NCI-H82 treated with DMSO at 0.1 percent for 48 hours (cell line): ENCODE data around the gene AOAH.

Experiments used
- DNase-seq: peaks from one replicate; lab custom pipeline; 2025; ENCODE audit not compliant: unreplicated experiment; lab: John Stamatoyannopoulos, UW

Gene AOAH

DNA sequence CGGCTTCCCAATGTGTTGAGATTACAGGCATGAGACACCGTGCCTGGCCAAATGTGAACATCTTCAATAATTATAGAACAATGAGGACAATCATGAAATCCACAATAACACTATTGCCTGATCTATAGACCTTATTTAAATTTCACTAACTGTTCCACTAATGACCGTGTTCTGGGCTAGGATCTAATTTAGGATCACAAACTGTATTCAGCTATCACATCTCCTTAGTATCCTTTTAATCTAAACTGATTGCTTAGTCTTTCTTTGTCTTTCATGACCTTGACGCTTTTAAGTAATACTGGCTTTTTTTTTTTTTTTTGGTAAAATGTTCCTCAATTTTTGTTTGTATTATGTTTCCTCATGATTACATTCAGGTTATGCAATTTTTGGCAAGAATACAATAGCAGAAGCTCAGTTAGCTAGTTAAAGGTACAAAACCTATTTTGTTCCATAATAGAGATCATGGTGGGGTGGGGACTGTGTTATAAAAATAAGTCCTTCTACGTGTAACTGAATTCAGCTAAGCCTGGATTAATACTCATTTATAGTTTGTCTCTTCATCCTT is 158.4 kb downstream of the AOAH start:
- DNase-seq: no peak

DNA sequence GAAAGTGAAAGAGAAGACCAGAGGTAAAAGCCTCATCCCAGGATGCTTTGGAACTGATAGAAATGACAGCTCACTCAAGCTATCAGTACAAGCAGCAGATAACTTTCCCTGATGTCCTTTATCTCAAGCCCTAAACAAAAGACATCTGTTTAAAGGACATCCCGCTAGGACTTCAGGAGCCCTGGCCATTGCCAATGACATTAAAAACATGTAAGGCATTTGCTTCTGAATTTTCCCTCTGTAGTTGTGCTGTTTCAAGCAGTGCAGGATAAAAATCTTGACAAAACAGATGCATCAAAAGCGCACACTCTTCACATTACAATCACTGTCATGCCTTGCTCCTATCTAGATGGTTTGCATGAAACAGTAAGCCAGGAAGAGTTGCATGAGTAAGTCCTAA is 159.8 kb downstream of the AOAH start:
- no peak for DNase-seq

DNA sequence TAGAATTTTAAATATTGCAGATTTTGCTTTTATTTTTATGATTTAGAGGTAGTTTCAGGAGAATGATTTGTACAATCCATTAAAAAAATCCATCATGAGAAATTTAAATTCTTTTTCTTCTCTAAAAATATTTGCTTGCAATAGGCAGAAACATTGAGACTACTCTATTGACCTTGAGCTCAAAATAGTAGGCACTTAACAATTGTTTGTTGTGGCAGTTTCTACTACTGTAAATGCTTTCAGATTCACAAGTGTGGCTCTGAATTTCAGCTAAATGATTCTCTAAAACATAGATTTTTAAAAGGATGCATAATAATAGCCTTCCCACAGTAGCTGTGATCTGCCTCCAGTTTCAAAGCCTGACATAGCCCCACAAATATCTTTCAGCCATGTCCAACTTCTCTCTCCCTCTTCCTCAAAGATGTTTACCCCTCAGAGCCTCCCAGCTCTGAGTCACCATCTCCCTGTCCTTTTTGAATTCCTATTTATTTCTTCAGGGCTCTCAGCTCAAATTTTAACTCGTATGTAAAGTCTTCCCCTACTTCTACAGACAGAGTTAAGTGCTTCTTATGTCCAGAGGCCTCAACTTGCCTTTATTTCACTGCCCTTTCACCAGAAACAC is 160.5 kb downstream of the AOAH start:
- no peak for DNase-seq

DNA sequence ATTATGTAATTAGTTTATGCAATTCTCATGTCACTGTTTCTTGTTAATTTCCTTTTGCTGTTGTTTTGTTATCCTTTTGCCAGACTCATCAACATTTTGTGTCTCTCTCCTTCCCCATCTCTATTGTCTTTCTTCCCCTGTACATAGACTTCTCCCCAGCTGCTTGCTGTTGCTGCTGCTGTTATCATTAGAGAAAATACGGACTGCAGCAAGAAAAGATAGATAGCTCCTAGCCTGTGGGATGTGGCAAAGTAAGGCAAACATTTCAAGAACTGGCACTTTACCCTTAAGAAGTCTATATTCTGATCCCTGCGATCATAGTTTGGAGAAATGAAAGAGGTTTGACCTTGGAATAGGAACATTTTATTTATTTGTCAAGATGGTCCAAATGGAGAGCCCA is 162.2 kb downstream of the AOAH start:
- no peak for DNase-seq

DNA sequence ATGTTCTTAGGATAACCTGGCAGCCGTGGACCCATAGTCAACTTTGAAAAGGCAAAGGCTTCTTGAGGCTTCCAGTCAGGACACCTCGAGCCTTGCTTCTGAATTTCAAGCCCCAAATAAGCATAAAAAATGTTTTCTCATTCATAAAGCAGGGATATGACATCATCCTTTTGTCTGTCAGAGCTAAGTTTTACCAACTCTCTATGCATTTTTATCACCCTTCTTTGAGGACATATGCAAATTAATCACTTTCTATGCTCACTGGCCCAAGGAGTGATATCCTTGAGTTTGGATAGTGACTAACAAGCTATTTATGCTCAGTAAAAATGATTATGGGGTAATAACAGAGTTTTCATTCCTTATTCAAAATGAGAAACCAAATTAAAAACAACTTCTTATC is 175.3 kb downstream of the AOAH start:
- DNase-seq: no peak

DNA sequence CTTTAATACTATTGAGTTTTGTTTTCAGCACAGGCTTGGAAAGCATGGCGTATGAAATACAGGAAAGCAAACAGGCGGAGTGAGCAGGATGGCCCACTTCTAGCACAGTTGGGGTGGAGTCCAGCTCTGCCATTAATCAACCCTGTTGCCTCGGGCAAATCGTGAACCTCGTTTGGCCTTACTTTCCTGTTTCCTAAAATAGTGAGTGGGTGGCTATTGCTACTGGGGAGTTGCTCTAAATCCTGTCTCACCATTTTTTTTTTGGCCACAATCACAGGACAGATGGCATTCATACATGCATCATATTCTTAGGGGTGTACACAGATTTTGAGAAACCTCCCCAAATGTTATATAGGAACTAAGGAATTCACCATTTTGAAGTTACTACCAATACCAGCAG is 176.9 kb downstream of the AOAH start:
- no peak for DNase-seq

DNA sequence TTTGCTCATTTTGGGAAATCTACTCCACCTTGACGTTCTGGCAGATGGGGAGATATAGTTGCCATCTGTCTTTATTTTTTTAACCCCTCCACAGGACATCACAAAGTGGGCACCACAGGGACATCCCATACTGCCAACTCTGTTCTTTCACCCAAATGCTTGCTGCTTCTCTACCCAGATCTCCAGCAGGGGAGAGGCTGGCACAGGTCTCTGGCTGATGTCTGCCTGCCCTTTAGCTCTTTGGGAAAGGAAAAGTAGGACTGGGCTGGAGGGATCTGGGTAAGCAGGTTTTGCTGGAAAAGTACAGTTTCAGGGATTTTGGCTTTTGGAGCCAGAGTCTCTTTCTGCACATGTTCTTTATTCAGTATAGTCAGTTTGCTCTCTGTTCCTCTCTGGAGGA is 178.0 kb downstream of the AOAH start:
- DNase-seq: no peak

DNA sequence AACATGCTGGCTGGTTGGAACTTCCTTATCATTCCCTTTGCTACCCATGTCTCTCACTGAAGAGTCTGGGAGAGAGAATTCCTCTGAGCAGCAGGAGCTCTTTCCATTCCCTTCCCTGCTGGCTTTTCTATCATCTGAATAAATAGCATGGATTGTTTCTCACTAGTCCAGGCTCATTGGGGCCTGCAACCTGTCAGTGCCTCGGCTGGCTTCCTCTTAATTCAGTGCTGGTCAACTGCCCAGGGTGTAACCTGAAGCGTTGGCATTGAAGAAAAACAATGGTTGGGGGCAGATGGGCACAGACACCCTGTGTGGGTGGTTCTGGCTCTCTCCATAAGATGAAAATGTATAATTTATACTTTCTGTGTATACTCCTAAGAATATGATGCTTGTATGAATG is 179.0 kb downstream of the AOAH start:
- DNase-seq: no peak

DNA sequence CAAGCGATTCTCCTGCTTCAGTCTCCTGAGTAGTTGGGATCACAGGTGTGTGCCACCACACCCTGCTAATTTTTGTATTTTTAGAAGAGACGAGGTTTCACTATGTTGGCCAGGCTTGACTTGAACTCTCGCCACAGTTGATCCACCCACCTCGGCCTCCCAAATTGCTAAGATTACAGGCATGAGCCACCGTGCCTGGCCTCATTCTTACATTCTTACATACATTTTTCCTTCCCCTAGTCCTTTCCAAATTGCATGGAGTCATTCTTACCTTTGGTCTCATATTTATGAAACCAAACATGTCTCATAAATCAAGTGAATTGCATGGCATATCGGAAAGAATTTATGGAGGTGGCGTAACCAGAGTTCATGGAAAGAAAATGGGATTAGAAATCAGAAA is 186.2 kb downstream of the AOAH start:
- no peak for DNase-seq

DNA sequence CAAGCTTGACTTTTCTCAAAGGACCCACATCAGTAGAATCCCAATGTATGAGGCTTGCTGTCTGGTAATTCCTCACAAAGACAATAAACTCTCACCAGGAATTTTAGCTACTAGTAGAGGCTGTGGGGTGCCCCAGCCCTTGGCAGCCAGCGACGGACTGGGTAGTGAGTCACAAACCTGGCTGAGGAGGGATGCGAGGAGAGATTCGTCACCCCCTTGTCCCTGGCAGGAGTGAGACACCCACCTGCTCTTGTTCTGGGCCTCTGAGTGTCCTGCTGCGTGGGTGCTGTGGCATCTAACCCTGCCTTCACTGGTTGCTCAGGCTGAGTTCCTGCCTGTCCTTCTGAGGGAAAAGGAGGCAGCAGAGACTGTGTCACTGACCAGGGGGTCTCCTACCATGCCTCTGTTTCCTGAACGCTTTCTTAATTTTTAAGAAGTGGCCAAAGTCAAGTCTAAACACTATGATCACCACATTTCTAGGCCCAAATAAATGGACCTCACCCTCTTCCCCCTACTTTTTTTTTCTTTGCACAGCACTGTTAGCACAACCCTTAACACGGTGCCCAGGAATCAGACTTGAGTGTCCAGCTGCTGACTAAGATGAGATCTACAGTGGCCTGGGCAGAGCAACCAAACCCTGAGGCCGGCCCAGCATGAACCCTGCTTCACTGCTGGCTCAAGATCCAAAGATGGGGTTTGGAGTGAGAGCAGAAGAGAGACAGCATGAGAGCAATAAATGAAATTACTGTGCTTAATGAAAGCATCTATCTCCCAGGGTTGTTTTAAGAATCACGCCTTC is 188.2 kb downstream of the AOAH start:
- no peak for DNase-seq

DNA sequence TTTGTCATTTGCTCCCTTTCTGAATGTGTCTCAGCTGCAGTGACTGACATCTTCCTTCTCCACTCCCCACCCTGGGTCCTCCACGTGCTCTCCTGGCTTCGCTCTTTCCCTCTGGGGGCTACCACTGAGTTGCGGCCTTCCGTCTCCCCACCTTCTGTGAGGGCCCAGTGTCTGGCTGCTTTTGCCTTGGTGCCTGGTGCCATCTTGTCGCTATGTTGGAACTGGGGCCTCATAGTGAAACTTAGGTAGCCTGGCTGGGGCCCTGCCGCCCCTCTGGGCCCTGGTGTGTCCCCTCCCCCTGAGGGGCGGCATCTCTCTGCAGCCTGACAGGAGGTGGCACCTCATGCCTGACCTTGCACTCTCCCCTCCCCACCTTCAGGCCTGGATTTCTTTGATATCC is 190.6 kb downstream of the AOAH start:
- no peak for DNase-seq

DNA sequence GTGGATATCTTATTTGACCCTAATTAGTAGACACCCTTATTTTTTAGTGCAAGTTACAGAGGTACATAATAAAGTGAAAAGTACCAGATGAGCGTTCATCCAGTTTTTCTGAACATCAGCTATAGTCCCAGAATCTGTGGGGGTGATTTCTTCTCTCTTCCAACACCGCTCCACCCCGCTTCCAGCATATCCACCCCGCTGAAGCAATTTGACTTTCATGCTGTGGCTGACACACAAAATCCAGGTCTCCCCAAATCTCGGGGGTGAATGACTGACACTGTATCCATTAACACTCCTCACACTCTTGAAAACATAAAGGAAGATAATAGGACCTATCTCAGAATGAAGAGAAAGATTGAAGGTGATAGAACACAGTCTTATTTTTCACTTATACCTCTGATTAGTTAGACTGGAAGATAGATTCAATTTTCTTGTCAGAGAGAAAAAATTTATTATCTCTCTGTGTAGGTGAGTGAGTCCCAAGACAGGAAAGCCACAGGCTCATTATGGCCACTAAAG is 191.3 kb downstream of the AOAH start:
- no peak for DNase-seq

DNA sequence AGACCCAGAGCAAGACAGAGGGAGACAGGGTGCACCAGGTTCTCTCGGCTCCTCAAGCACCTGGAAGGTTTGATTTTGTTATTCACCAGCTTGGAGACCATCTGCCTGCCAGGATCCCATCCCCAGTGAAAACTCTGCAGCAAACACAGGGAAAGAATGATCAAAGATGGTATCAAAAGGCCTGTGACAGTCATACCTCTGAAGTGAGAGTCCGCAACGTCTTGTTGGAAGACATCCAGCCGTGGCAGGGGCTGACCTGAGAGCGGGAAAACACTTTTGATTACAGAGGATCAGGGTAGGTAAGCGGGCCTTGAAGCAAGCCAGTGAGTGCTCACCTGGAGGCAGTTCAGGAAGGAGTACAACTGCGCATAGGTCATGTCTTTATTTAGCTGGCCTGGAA is 192.3 kb downstream of the AOAH start:
- no peak for DNase-seq

DNA sequence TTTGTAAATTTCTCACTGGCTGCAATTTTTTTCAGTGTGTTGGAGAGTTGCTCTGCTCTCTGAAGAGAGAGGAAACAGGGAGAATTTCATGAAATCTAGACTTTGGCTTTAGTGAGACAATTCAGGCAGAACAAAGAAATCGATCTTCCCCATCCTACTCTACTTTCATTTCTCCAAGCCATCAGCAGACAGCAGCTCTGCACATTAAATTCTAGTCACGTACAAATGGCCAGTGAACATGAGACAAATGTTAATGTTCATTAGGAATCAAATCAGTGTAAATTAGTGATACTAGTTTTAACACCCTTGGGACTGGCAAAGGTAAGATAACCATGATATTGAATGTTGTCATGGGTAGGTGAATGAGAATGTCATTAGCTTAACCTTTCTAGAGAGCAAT is 193.8 kb downstream of the AOAH start:
- no peak for DNase-seq

DNA sequence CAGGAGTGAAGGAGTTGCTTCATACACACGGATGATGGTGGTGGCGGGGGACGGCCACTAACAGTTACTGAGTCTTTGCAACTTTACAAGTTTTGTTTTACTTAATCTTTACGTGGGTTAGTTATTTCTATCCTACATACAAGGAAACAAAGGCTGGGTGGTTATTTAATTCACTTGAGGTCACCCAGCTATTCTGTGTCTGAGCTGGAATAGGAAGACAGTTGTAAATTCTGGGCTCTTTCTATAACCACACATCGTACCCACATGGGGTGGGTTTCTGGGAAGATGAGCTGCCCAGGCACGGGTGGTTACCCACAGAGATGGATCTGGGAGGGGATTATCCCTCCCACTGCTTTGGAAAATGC is 196.8 kb downstream of the AOAH start:
- no peak for DNase-seq

DNA sequence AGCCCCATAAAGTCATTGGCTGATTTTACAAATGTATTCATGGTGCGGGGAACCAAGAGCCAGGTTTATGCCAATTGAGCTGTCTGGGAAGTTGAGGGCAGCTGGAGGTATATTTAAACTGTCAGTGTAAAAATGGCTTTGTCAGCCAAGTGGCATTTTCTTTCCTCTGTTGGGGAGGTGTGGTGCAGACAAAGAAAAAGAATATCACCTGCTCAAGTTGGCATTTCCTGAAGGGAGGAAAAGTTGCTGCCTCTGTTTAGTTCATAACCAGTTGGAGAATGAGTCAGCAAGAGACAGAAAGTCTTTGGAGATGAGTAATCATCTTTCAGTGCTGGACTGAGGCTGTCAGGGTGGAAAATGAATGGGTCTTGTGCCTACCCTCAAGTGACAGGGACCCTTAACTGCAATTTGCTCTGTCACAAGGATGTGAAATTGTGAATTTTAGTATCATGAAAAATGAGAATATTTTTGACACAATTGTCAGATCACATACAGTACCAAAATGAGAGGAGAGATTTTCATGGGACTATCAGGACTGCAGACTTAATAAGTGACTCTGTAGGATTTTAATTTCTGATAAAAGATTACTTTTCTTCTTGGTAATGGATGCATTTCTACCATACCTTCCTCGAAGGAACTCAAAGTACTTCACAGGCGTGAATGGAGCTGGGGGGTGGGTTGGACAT is 197.3 kb downstream of the AOAH start:
- DNase-seq: no peak

DNA sequence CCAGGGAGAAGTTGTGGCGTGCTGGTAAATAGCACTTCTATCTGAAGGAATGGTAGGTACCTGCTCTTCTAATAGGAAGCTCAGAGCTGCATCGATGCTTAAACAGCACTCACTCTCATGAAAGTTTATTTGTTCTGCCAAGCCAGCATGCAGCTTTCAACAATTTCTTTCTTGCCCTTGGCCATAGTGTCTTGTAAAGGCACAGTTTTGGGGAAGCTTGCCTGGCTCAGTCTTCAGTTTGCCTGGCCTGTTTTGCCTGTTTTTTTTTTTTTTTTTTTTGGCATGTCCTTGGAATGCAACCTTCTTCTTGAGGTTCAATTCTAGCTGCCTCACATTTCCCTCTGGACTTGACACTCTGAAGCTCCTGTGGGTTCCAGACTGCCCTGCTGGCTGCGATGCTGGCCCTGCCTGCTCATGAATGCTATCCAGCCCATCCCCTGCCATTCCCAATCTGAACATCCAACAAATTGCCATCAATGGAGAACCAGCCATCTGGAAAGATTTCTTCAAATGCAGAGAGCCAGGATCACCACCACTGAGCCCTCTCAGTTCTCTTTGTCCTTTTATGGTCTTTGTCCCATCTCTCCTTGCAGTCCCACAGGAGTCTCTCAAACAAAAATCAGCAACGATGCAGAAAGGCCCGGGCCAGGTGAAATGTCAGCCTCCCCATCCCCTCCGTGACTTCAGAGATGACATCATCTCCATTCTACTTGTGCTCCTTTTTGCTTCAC is 200.8 kb downstream of the AOAH start:
- no peak for DNase-seq

DNA sequence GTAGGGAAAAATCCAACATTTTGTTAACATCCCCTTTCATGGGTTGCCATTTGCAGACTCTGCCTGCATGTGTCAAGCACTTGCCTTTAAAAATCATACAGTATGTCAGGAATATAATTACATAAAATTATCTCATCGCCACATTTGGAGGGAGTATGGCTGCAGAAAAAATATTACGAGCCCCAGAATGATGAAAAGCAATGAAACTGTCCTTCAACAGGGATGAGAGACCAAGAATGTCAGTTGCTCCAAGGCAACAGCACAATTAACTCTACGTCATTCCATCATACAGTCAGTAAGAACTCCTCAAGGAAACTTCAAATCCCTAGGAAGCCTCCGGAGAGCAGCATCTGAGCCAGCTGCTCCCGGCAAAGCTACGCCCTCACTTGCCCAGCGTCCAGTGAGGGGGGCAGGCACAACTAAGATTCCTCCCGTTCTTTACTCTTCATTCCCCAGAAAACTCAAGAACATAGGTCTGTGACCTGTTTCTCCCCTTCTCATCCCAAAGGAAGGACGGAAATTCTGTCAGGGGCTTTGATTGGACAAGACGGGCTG is 201.8 kb downstream of the AOAH start:
- no peak for DNase-seq

DNA sequence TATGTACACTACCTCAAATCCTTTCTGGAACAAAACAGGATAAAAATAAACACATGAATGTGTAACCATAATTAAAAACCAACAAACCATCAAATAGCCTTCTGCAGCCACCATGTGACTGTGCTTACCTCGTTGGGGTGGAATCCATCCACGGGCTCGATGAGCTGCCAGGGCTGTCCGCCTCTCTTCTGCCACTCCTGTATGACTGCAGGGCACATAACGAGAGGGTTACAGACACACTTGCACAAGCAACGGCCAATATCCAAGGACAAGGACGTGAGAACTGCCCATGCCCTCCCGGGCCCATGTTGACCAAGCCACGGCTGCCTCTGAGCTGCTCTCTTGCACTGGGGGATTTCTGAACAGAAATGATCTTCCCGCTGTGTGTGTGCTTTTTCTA is 202.4 kb downstream of the AOAH start:
- no peak for DNase-seq

DNA sequence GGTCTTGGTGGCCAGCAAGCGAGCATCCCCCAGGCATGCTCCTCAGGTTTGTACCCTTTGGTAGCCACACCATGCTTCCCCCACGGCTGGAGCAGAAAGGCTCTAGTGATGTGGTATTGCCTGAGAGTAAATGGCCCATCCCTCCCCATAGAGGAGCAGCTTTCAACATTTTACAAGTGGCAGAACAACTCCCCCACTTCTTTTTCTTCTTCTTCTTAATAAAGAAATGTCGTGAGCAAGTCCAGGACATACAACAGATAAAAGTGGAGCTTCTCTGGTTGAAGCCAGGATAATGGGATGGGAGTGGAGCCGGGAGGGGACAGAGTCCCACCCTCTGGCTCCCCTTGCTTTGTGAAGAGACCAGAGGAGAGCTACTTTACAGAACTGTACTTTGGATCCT is 203.2 kb downstream of the AOAH start:
- DNase-seq: no peak

DNA sequence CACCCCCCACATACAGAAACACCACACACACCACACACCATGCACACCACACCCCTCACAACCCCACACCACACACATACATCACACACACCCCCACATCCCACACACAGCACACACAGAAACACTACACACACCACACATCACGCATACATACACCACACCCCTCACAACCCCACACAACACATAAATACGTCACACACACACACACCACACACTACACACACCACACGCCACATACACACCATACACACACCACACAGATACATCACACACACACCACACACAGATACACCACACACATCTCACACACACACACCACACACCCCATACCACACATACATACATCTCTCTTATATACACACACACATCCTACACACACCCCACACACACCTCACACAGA is 208.4 kb downstream of the AOAH start:
- DNase-seq: no peak
